Effector memory CD4-positive, alpha-beta T cell (primary cell): ENCODE measurements around the gene KIF16B.

ENCODE experiments used
- DNase-seq, 3 donors: peaks; one replicate each; pipeline ENCODE4 v3.0.0-alpha.2; 2020
- H3K27ac ChIP-seq: 2 replicates; pipeline ENCODE4 v1.7.0; 2013; ENCODE audit warnings: mild to moderate bottlenecking, low read length, moderate library complexity; ENCODE audit not compliant: insufficient read depth, poor library complexity, severe bottlenecking
- H3K27me3 ChIP-seq: replicated peaks from 2 replicates; pipeline ENCODE4 v1.7.0; 2013; ENCODE audit warnings: mild to moderate bottlenecking, low read length; ENCODE audit not compliant: insufficient read depth, control insufficient read depth, poor library complexity, severe bottlenecking
- H3K36me3 ChIP-seq: 2 replicates; pipeline ENCODE4 v1.7.0; 2013; ENCODE audit warnings: mild to moderate bottlenecking, low read length, moderate library complexity; ENCODE audit not compliant: control insufficient read depth, insufficient read depth
- H3K4me1 ChIP-seq: 2 replicates; pipeline ENCODE4 v1.7.0; 2013; ENCODE audit warnings: low read length, mild to moderate bottlenecking; ENCODE audit not compliant: control insufficient read depth, insufficient read depth, poor library complexity, severe bottlenecking
- H3K4me3 ChIP-seq: 2 replicates; pipeline ENCODE4 v1.7.0; 2013; ENCODE audit warnings: low read length, low read depth, mild to moderate bottlenecking; ENCODE audit not compliant: insufficient read depth, poor library complexity, severe bottlenecking
- H3K9me3 ChIP-seq: 2 replicates; pipeline ENCODE4 v1.7.0; 2013; ENCODE audit warnings: mild to moderate bottlenecking, low read length, moderate library complexity; ENCODE audit not compliant: control insufficient read depth

KIF16B gene

GRCh38 chr20:16412906-16413305 is 160.3 kb downstream of the KIF16B start:
- Histone ChIP-seq H3K27me3 (no peaks in the 10 kb centered on the region), H3K4me3 (no peak overlapping the region), H3K36me3 (no peaks in the 10 kb centered on the region), H3K9me3 (no peaks in the 10 kb centered on the region), H3K27ac (no peak overlapping the region), H3K4me1 (no peaks in the 10 kb centered on the region)
- no peak for DNase-seq

GRCh38 chr20:16411361-16411760 is 161.9 kb downstream of the KIF16B start:
- Histone ChIP-seq H3K9me3 (no peaks in the 10 kb centered on the region), H3K27me3 (no peaks in the 10 kb centered on the region), H3K27ac (no peak overlapping the region), H3K4me1 (no peaks in the 10 kb centered on the region), H3K4me3 (no peak overlapping the region), H3K36me3 (no peaks in the 10 kb centered on the region)
- no peak for DNase-seq

- no peak for DNase-seq
- Histone ChIP-seq H3K9me3 (no peaks in the 10 kb centered on the region), H3K4me3 (no peak overlapping the region)
Observed at GRCh38 chr20:16410626-16411025, 162.6 kb downstream of the KIF16B start.

GRCh38 chr20:16408981-16409380 is 164.3 kb downstream of the KIF16B start:
- H3K4me1 ChIP-seq = no peaks in the 10 kb centered on the region
- H3K4me3 ChIP-seq = no peak overlapping the region

More at GRCh38 chr20:16410626-16411025, 162.6 kb downstream of the KIF16B start:
- Histone ChIP-seq H3K36me3 (no peaks in the 10 kb centered on the region), H3K27ac (no peak overlapping the region), H3K4me1 (no peaks in the 10 kb centered on the region), H3K27me3 (no peaks in the 10 kb centered on the region)

GRCh38 chr20:16407251-16408067 is 165.8 kb downstream of the KIF16B start:
- no peaks in the 10 kb centered on the region for H3K4me1 ChIP-seq
- H3K36me3 ChIP-seq = peaks cover 6% of the 10 kb centered on the region
- no peaks in the 10 kb centered on the region for H3K27me3 ChIP-seq
- no peak overlapping the region for H3K27ac ChIP-seq
- DNase-seq = no peak
- no peak overlapping the region for H3K4me3 ChIP-seq
- no peaks in the 10 kb centered on the region for H3K9me3 ChIP-seq

More at GRCh38 chr20:16408981-16409380, 164.3 kb downstream of the KIF16B start:
- no peaks in the 10 kb centered on the region for H3K27me3 ChIP-seq
- H3K9me3 ChIP-seq = no peaks in the 10 kb centered on the region
- H3K36me3 ChIP-seq = peaks cover 6% of the 10 kb centered on the region
- DNase-seq = no peak
- no peak overlapping the region for H3K27ac ChIP-seq

GRCh38 chr20:16405254-16405653 is 168.0 kb downstream of the KIF16B start:
- Histone ChIP-seq H3K27me3 (no peaks in the 10 kb centered on the region), H3K4me1 (no peaks in the 10 kb centered on the region), H3K36me3 (peaks cover 6% of the 10 kb centered on the region), H3K9me3 (no peaks in the 10 kb centered on the region), H3K27ac (no peak overlapping the region), H3K4me3 (no peak overlapping the region)
- no peak for DNase-seq

GRCh38 chr20:16404640-16405039 is 168.6 kb downstream of the KIF16B start:
- Histone ChIP-seq H3K9me3 (no peaks in the 10 kb centered on the region), H3K27me3 (no peaks in the 10 kb centered on the region), H3K4me1 (no peaks in the 10 kb centered on the region), H3K36me3 (peaks cover 6% of the 10 kb centered on the region), H3K4me3 (no peak overlapping the region), H3K27ac (no peak overlapping the region)
- no peak for DNase-seq

GRCh38 chr20:16404171-16404570 is 169.1 kb downstream of the KIF16B start:
- H3K4me1 ChIP-seq = no peaks in the 10 kb centered on the region
- DNase-seq = no peak
- no peak overlapping the region for H3K4me3 ChIP-seq
- no peaks in the 10 kb centered on the region for H3K9me3 ChIP-seq
- peaks cover 6% of the 10 kb centered on the region for H3K36me3 ChIP-seq
- H3K27ac ChIP-seq = no peak overlapping the region
- H3K27me3 ChIP-seq = no peaks in the 10 kb centered on the region

- H3K9me3 ChIP-seq = no peaks in the 10 kb centered on the region
- no peak overlapping the region for H3K27ac ChIP-seq
- H3K36me3 ChIP-seq = peaks cover 6% of the 10 kb centered on the region
- H3K4me3 ChIP-seq = no peak overlapping the region
- H3K27me3 ChIP-seq = no peaks in the 10 kb centered on the region
- H3K4me1 ChIP-seq = no peaks in the 10 kb centered on the region
- no peak for DNase-seq
Observed at GRCh38 chr20:16400234-16400633, 173.0 kb downstream of the KIF16B start.

- Histone ChIP-seq H3K27me3 (no peaks in the 10 kb centered on the region), H3K4me3 (no peak overlapping the region), H3K4me1 (no peaks in the 10 kb centered on the region), H3K27ac (no peak overlapping the region), H3K9me3 (no peaks in the 10 kb centered on the region), H3K36me3 (peaks cover 6% of the 10 kb centered on the region)
- no peak for DNase-seq
Observed at GRCh38 chr20:16399801-16400200, 173.4 kb downstream of the KIF16B start.
